GM19467 (cell line): ENCODE measurements around the gene MAN1A1.
"Not testable (repeated sequence)": the region's sequence is repeated elsewhere in the genome, so short reads cannot be mapped to it uniquely, and the experiment has no call there.

Experiments
- ATAC-seq: cut with Tn5 transposase; IDR thresholded peaks from one replicate; pipeline ENCODE4 v1.9.1; 2021; ENCODE audit warnings: mild to moderate bottlenecking, moderate library complexity; ENCODE audit not compliant: unreplicated experiment

The MAN1A1 gene

GRCh38 chr6:119307056-119307455, 42.5 kb downstream of the MAN1A1 start:
- no peak for ATAC-seq

- no peak for ATAC-seq
Measured at GRCh38 chr6:119306396-119306968, 43.1 kb downstream of the MAN1A1 start.

GRCh38 chr6:119303164-119303887, 46.2 kb downstream of the MAN1A1 start:
- no peak for ATAC-seq

GRCh38 chr6:119301429-119301828, 48.1 kb downstream of the MAN1A1 start:
- ATAC-seq = no peak

- no peak for ATAC-seq
Measured at GRCh38 chr6:119299694-119300093, 49.9 kb downstream of the MAN1A1 start.

GRCh38 chr6:119297049-119297448, 52.5 kb downstream of the MAN1A1 start:
- no peak for ATAC-seq

GRCh38 chr6:119296036-119297035, 53.2 kb downstream of the MAN1A1 start:
- no peak for ATAC-seq

- peak; percentile 67 for ATAC-seq
Measured at GRCh38 chr6:119294984-119295383, 54.6 kb downstream of the MAN1A1 start.

GRCh38 chr6:119291060-119291459, 58.5 kb downstream of the MAN1A1 start:
- ATAC-seq = not testable (repeated sequence)

GRCh38 chr6:119290306-119290705, 59.3 kb downstream of the MAN1A1 start:
- no peak for ATAC-seq

- no peak for ATAC-seq
Measured at GRCh38 chr6:119289651-119290050, 59.9 kb downstream of the MAN1A1 start.

- ATAC-seq = no peak
Measured at GRCh38 chr6:119285908-119286625, 63.5 kb downstream of the MAN1A1 start.

GRCh38 chr6:119284861-119285521, 64.6 kb downstream of the MAN1A1 start:
- no peak for ATAC-seq

GRCh38 chr6:119283979-119284545, 65.5 kb downstream of the MAN1A1 start:
- ATAC-seq = no peak

- no peak for ATAC-seq
Measured at GRCh38 chr6:119283214-119283613, 66.3 kb downstream of the MAN1A1 start.

- ATAC-seq = no peak
Measured at GRCh38 chr6:119280668-119281067, 68.9 kb downstream of the MAN1A1 start.

GRCh38 chr6:119280080-119280479, 69.5 kb downstream of the MAN1A1 start:
- ATAC-seq = no peak

- no peak for ATAC-seq
Measured at GRCh38 chr6:119278625-119279024, 70.9 kb downstream of the MAN1A1 start.

- ATAC-seq = no peak
Measured at GRCh38 chr6:119277052-119277451, 72.5 kb downstream of the MAN1A1 start.

GRCh38 chr6:119276211-119276610, 73.3 kb downstream of the MAN1A1 start:
- no peak for ATAC-seq
